Stimulated activated CD8-positive, alpha-beta memory T cell treated with anti-CD3 and anti-CD28 coated beads, Interleukin-7, amount 100 ng/mL, for 48 hours (primary cell): ENCODE measurements around the gene TNFRSF1A.
"Not testable (repeated sequence)": the region's sequence is repeated elsewhere in the genome, so short reads cannot be mapped to it uniquely, and the experiment has no call there.

Experiments used
- DNase-seq, 2 donors: peaks; one replicate each; pipeline ENCODE4 v3.0.0-alpha.2; 2020; ENCODE audit warnings: low read depth in 1 of 2; ENCODE audit errors: extremely low read depth in 1 of 2

Gene TNFRSF1A

GRCh38 chr12:6338536-6338935 is 3.3 kb downstream of the TNFRSF1A start:
- not testable (repeated sequence) for DNase-seq

GRCh38 chr12:6337958-6338433 is 3.9 kb downstream of the TNFRSF1A start:
- DNase-seq = no peak

- no peak for DNase-seq
Measured at GRCh38 chr12:6336889-6337853, 4.7 kb downstream of the TNFRSF1A start.

GRCh38 chr12:6336079-6336888 is 5.6 kb downstream of the TNFRSF1A start:
- DNase-seq = peak in 1 of 2 donors; percentile 61

- peak; percentile 82 to 94 for DNase-seq
Measured at GRCh38 chr12:6335451-6336078, 6.3 kb downstream of the TNFRSF1A start.

GRCh38 chr12:6334940-6335450 is 6.9 kb downstream of the TNFRSF1A start:
- no peak for DNase-seq

GRCh38 chr12:6334359-6334758 is 7.5 kb downstream of the TNFRSF1A start:
- DNase-seq = no peak

GRCh38 chr12:6333566-6333965 is 8.3 kb downstream of the TNFRSF1A start:
- no peak for DNase-seq

- no peak for DNase-seq
Measured at GRCh38 chr12:6333029-6333428, 8.8 kb downstream of the TNFRSF1A start.

- no peak for DNase-seq
Measured at GRCh38 chr12:6332459-6332858, 9.4 kb downstream of the TNFRSF1A start.

GRCh38 chr12:6330999-6331714 is 10.7 kb downstream of the TNFRSF1A start:
- no peak for DNase-seq

GRCh38 chr12:6330192-6330591 is 11.7 kb downstream of the TNFRSF1A start:
- DNase-seq = no peak

GRCh38 chr12:6329703-6330064 is 12.2 kb downstream of the TNFRSF1A start:
- DNase-seq = no peak

- DNase-seq = no peak
Measured at GRCh38 chr12:6328945-6329702, 12.8 kb downstream of the TNFRSF1A start.

GRCh38 chr12:6328045-6328779 is 13.7 kb downstream of the TNFRSF1A start:
- DNase-seq = no peak

GRCh38 chr12:6327229-6328041 is 14.4 kb downstream of the TNFRSF1A start:
- no peak for DNase-seq

GRCh38 chr12:6326316-6327228 is 15.3 kb downstream of the TNFRSF1A start:
- DNase-seq = no peak
